Fibroblast of lung (primary cell): ENCODE measurements around the gene SMNDC1. TPM values are rescaled to one million over a fixed set of nuclear protein-coding genes. Genes with fewer than 3 reads are reported as not detected.

Source experiments
- DNase-seq, 2 donors: peaks; one replicate each; pipeline versions ENCODE4 v3.0.0 to v3.0.0-alpha.2; 2010; ENCODE audit warnings: low read depth in 2 of 2
- H2AFZ ChIP-seq: 2 replicates; pipeline ENCODE4 v1.5.1; 2012; ENCODE audit warnings: low read length, control low read depth, inconsistent platforms
- H3K27ac ChIP-seq: 2 replicates; pipeline ENCODE4 v1.5.1; 2011; ENCODE audit warnings: low read length, control low read depth; ENCODE audit not compliant: insufficient read depth
- H3K27me3 ChIP-seq: 2 replicates; pipeline ENCODE4 v1.5.1; 2011; ENCODE audit warnings: mild to moderate bottlenecking, low read length; ENCODE audit not compliant: control insufficient read depth, insufficient read depth
- H3K36me3 ChIP-seq: 2 replicates; pipeline ENCODE4 v1.5.1; 2011; ENCODE audit warnings: low read length; ENCODE audit not compliant: control insufficient read depth, insufficient read depth
- H3K4me1 ChIP-seq: 2 replicates; pipeline ENCODE4 v1.5.1; 2011; ENCODE audit warnings: low read length; ENCODE audit not compliant: control insufficient read depth, insufficient read depth; ENCODE audit errors: extremely low read depth
- H3K4me2 ChIP-seq: 2 replicates; pipeline ENCODE4 v1.5.1; 2011; ENCODE audit warnings: low read length, control low read depth; ENCODE audit not compliant: insufficient read depth; ENCODE audit errors: extremely low read depth
- H3K4me3 ChIP-seq, 4 experiments: fragments of 200-600 bp in 1 of 4; sonication (generic) in 1 of 4; replicated peaks in 1 of 4; 2 replicates each; pipeline ENCODE4 v1.5.1; 2011 to 2016; ENCODE audit warnings: low read length in 4 of 4, low read depth in 3 of 4, mild to moderate bottlenecking in 3 of 4, control low read depth in 2 of 4, inconsistent platforms in 1 of 4, mixed read lengths in 1 of 4; ENCODE audit not compliant: insufficient read depth in 1 of 4; ENCODE audit errors: control extremely low read depth in 1 of 4
- H3K79me2 ChIP-seq: 2 replicates; pipeline ENCODE4 v1.5.1; 2012; ENCODE audit warnings: mild to moderate bottlenecking, low read length, inconsistent platforms; ENCODE audit not compliant: control insufficient read depth, insufficient read depth
- H3K9ac ChIP-seq: 2 replicates; pipeline ENCODE4 v1.5.1; 2011; ENCODE audit warnings: mild to moderate bottlenecking, low read length, control low read depth; ENCODE audit not compliant: insufficient read depth
- H3K9me3 ChIP-seq: 2 replicates; pipeline ENCODE4 v1.5.1; 2012; ENCODE audit warnings: low read depth, low read length; ENCODE audit not compliant: control insufficient read depth, insufficient read depth
- H4K20me1 ChIP-seq: 2 replicates; pipeline ENCODE4 v1.5.1; 2011; ENCODE audit warnings: low read length; ENCODE audit not compliant: control insufficient read depth, insufficient read depth; ENCODE audit errors: extremely low read depth
- CTCF ChIP-seq, 2 donors: IDR thresholded peaks in 1 of 2; conservative IDR thresholded peaks in 1 of 2; 1 replicate in 1 of 2; 2 replicates in 1 of 2; pipeline ENCODE4 v1.5.1; 2011 to 2012; ENCODE audit warnings: low read length in 2 of 2, control low read depth in 1 of 2, inconsistent platforms in 1 of 2, low read depth in 1 of 2, mild to moderate bottlenecking in 1 of 2
- EZH2 ChIP-seq: IDR thresholded peaks from 2 replicates; pipeline ENCODE4 v1.5.1; 2012; ENCODE audit warnings: low read length, control low read depth, mild to moderate bottlenecking; ENCODE audit errors: missing control alignments
- polyA plus RNA-seq, 2 donors: library from polyadenylated mRNA; depleted of rRNA in 1 of 2; stranded (reverse) in 1 of 2; unstranded in 1 of 2; fragments of >200 nt; gene quantifications; 2 replicates each; pipeline ENCODE4 v1.2.1, GENCODE V29; 2011 to 2012; ENCODE audit warnings: missing spikeins in 1 of 2
- total RNA-seq: library from RNA; depleted of rRNA; stranded (reverse); fragments of >200 nt; gene quantifications from 2 replicates; pipeline ENCODE4 v1.2.1, GENCODE V29; 2014

Gene SMNDC1
- total and polyA plus RNA-seq, 2 donors (not counting 1 experiment from before 2014, with no cell fraction given) = 8.9 to 19.4 TPM

- Histone ChIP-seq H2AFZ (no peak overlapping the region), H3K27me3 (no peaks in the 10 kb centered on the region), H3K4me1 (no peaks in the 10 kb centered on the region), H3K79me2 (no peaks in the 10 kb centered on the region), H3K4me2 (no peak overlapping the region), H4K20me1 (no peaks in the 10 kb centered on the region), H3K4me3 (no peak overlapping the region), H3K9me3 (no peaks in the 10 kb centered on the region), H3K9ac (no peak overlapping the region), H3K27ac (no peak overlapping the region), H3K36me3 (no peaks in the 10 kb centered on the region)
- TF ChIP-seq EZH2 (no peak), CTCF (conservative IDR thresholded peaks at IDR 0.05 in 1 of 2, IDR thresholded peaks at IDR 0.05 in 1 of 2; ENCODE audit: low read depth in 1 of 2, low read length in 2 of 2) (no peak)
- no peak for DNase-seq
Measured at GRCh38 chr10:110284262-110284661, 20.5 kb downstream of the SMNDC1 start.

GRCh38 chr10:110279407-110279986, 25.2 kb downstream of the SMNDC1 start:
- peak overlapping the region; percentile 68 for H2AFZ ChIP-seq

More at GRCh38 chr10:110279407-110279986, 25.2 kb downstream of the SMNDC1 start:
- Histone ChIP-seq H3K27ac (no peak overlapping the region), H3K79me2 (no peaks in the 10 kb centered on the region), H3K4me2 (peak overlapping the region; percentile 64), H3K9me3 (no peaks in the 10 kb centered on the region), H3K4me3 (peak overlapping the region in 3 of 4 experiments; percentile 3 to 33 (median 8)), H3K36me3 (no peaks in the 10 kb centered on the region), H3K9ac (no peak overlapping the region), H4K20me1 (no peaks in the 10 kb centered on the region), H3K4me1 (no peaks in the 10 kb centered on the region), H3K27me3 (no peaks in the 10 kb centered on the region)
- DNase-seq = peak; percentile 57 to 82
- TF ChIP-seq CTCF (conservative IDR thresholded peaks at IDR 0.05 in 1 of 2, IDR thresholded peaks at IDR 0.05 in 1 of 2; ENCODE audit: low read depth in 1 of 2, low read length in 2 of 2) (peak; percentile 73 to 82), EZH2 (no peak)
